ENCODE results near the gene CFAP43.
A peak's percentile ranks its signal among the peaks of the same experiment; 100 is the strongest.

The CFAP43 gene

GRCh38 chr10:104104418-104104817 is 127.7 kb downstream of the CFAP43 start:
- TF ChIP-seq CTCF (IDR thresholded peaks at IDR 0.05; ENCODE audit: low read depth, low read length): no peak
- no peak for DNase-seq (ENCODE audit: low read depth in 2 of 2)

GRCh38 chr10:104103956-104104355 is 128.2 kb downstream of the CFAP43 start:
- TF ChIP-seq CTCF (IDR thresholded peaks at IDR 0.05; ENCODE audit: low read depth, low read length): no peak
- no peak overlapping the region for H3K4me3 ChIP-seq (replicated peaks in 1 of 2; ENCODE audit: low read depth in 2 of 2, low read length in 2 of 2)
- no peak for DNase-seq (ENCODE audit: low read depth in 2 of 2)

More at GRCh38 chr10:104104418-104104817, 127.7 kb downstream of the CFAP43 start:
- H3K4me3 ChIP-seq (replicated peaks in 1 of 2; ENCODE audit: low read depth in 2 of 2, low read length in 2 of 2): no peak overlapping the region

- H3K4me3 ChIP-seq (replicated peaks in 1 of 2; ENCODE audit: low read depth in 2 of 2, low read length in 2 of 2): no peak overlapping the region
- DNase-seq (ENCODE audit: low read depth in 2 of 2): no peak
- TF ChIP-seq CTCF (IDR thresholded peaks at IDR 0.05; ENCODE audit: low read depth, low read length): no peak
Measured at GRCh38 chr10:104101902-104102301, 130.3 kb downstream of the CFAP43 start.

GRCh38 chr10:104100795-104101194 is 131.4 kb downstream of the CFAP43 start:
- DNase-seq (ENCODE audit: low read depth in 2 of 2): no peak
- no peak overlapping the region for H3K4me3 ChIP-seq (replicated peaks in 1 of 2; ENCODE audit: low read depth in 2 of 2, low read length in 2 of 2)
- TF ChIP-seq CTCF (IDR thresholded peaks at IDR 0.05; ENCODE audit: low read depth, low read length): no peak

GRCh38 chr10:104099941-104100340 is 132.2 kb downstream of the CFAP43 start:
- DNase-seq (ENCODE audit: low read depth in 2 of 2): peak in 1 of 2 donors; percentile 43
- TF ChIP-seq CTCF (IDR thresholded peaks at IDR 0.05; ENCODE audit: low read depth, low read length): no peak
- no peak overlapping the region for H3K4me3 ChIP-seq (replicated peaks in 1 of 2; ENCODE audit: low read depth in 2 of 2, low read length in 2 of 2)

- no peak overlapping the region for H3K4me3 ChIP-seq (replicated peaks in 1 of 2; ENCODE audit: low read depth in 2 of 2, low read length in 2 of 2)
- DNase-seq (ENCODE audit: low read depth in 2 of 2): peak; percentile 27 to 72
- TF ChIP-seq CTCF (IDR thresholded peaks at IDR 0.05; ENCODE audit: low read depth, low read length): no peak
Measured at GRCh38 chr10:104099269-104099668, 132.9 kb downstream of the CFAP43 start.

- peak in 1 of 2 donors; percentile 72 for DNase-seq (ENCODE audit: low read depth in 2 of 2)
- TF ChIP-seq CTCF (IDR thresholded peaks at IDR 0.05; ENCODE audit: low read depth, low read length): no peak
- H3K4me3 ChIP-seq (replicated peaks in 1 of 2; ENCODE audit: low read depth in 2 of 2, low read length in 2 of 2): no peak overlapping the region
Measured at GRCh38 chr10:104098358-104098925, 133.7 kb downstream of the CFAP43 start.
